HG03025 (cell line): ENCODE data around the gene PPP1R14C.

Experiments
- ATAC-seq: cut with Tn5 transposase; IDR thresholded peaks from one replicate; pipeline ENCODE4 v1.9.1; 2021; ENCODE audit warnings: mild to moderate bottlenecking, moderate library complexity; ENCODE audit not compliant: unreplicated experiment, low FRiP score

Gene PPP1R14C

DNA sequence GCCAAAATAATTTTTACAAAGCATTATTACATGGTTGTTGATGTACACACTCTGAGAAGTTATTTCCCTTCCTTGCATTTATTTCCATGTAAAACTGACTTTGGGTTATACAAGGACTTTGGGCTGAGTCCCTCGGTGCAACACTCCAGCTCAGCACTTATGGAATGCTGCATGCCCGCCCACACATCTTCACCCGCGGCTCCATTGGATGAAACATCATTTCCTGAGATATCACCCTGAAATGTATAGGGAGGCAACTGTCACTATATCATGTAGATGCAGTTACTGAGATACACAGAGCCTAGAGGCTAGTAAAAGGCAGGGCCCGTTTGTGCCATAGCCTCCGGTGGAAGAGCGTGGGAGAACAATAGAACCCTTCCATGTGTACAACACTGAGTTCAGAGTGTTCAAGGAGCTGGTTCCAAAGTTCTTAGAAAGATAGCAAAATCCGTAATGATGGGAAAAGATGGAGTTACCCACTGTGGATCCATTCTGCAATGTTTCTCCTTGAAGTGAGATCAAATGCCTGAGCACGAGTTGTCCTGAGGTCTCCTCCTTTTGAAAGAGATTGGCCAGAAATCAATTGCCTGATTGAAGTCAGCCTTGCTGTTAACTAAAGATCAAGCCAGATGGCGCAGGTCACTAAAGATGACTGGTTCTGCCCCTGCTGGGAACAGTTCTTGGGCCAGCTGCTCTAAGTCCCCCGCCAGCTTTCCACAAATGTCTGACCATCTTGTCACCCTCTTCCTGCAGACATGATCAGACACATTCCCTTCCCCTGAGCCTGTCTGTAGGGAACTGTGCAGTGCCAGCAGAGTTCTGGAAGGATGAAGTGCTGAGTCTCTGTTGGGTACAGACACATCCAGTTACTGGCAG lies 125.1 kb downstream of the PPP1R14C start:
- ATAC-seq = no peak

DNA sequence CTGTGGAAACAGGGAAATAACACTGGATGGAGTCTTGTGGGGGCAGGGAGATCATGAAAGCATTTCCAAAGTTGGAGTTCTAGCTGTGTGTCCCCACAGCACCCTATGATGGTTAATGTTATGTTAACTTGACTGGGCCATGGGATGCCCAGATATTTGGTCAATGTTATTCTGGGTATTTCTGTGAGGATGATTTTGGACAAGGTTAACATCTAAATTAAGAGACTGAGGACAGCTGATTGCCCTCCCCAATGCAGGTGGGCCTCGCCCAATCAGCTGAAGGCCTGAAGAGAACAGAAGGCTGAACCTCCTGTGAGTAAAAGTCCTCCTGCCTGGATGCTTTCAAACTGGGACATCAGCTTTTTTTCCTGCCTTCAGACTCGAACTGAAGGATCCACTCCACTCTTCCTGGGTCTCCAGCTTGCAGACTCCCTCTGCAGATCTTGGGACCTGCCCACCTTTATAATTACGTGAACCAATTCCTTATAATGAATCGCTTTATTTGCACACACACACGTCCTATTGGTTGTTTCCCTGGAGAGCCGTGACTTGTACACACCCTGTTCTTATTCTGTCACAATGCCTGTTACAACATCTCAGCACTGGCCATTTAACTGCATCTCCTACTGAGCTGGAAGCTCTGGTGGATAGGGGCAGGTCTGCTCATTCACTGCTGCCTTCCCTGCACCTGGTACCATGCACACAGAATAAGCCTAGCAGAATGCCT lies 126.4 kb downstream of the PPP1R14C start:
- no peak for ATAC-seq

DNA sequence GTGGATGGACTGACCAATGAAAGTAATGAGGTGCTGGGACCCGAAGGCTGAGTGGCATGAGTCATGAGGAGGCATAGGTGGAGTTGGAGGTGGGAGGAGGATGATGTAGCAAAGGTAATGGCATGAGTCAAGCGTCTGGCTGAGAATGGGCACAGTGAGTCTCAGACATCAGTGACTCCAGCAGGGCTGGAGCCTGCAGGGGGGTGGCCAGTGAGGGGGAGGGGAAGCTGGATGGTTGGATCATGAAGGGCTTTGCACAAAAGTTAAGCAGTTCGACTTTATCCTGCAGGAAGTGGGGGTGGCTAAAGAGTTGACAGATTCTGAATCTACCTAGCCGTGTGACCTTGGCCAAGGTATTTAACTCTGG lies 127.0 kb downstream of the PPP1R14C start:
- no peak for ATAC-seq

DNA sequence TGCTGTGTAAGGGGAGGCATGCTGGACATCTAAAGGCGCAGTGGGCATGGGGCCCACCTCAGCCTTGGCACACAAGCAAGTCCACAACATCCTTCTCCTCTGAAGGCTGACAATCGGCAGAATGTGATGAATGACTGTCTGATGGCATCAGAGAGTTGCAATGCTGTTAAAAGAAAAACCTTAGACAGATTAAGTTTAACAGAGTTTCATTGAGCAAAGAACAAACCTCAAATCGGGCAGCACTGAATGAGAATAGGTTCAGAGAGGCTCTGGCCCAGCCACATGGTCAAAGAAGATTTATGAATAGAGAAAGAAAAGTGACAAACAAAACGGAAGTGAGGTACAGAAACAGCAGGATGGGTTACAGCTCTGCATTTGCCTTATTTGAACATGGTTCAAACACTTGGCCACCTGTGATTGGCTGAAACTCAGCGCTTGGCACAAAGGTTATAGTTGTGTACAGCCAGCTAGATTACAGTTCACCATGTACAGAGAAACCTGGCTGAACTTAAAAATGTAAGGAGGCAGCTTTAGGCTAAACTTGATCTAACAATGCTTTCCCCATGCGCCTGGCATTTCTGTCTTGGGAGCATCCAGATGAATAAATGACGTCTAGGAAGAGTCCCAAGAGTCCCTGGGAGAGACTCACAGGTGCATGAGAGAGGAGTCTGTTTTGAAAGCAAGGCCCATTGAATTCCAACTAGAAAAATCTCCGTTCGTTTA lies 127.6 kb downstream of the PPP1R14C start:
- ATAC-seq = no peak

DNA sequence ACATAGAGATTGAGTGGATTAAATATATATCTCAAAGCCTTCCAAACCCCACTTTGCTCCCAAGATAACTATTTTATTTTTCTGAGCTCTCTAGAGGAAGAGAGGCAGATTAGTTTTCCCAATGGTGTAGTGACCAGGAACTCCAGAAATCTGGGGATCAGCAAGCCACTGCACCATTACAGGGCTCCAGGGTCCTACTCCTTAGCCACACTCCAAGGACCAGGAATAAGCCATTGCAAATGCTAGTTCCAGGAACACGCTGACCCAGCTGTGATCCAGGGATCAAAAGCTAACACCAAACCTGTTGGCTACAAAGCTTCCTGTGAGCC lies 128.3 kb downstream of the PPP1R14C start:
- ATAC-seq = no peak

DNA sequence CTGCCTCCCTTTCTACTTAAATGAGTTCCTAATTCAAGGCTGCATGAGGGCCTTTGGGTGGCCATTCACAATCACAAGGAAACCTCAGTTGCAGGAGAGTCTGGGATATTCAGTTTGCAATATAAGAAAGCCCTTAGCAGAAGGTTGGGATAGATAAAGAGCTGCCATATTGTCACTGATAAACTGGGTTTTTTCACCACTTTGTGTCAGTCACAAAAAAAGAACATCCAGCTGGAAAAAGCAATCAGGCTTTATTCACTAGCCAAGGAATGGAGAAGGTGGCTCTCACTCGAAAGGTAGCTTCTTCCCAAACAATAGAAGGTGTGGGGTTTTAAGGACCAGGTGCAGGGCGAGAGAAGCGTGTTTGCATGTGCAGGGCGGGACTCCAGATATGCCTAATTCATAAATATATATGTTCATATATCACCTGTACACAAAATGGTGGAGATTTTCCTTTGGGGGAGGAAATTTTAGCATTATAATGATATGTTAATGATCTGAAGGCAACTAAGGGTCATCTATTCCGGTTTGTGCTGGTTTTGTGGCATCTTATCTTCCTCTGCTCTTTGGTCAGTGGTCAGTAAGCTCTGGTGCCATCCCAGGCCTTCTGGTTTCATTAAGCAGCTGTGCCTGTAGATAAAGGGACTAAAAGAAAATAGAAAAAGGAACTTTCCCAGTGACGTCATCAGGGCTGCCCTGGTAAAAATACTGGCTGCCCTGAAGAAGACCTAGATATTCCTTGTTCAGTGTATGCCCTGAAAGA lies 128.8 kb downstream of the PPP1R14C start:
- no peak for ATAC-seq

DNA sequence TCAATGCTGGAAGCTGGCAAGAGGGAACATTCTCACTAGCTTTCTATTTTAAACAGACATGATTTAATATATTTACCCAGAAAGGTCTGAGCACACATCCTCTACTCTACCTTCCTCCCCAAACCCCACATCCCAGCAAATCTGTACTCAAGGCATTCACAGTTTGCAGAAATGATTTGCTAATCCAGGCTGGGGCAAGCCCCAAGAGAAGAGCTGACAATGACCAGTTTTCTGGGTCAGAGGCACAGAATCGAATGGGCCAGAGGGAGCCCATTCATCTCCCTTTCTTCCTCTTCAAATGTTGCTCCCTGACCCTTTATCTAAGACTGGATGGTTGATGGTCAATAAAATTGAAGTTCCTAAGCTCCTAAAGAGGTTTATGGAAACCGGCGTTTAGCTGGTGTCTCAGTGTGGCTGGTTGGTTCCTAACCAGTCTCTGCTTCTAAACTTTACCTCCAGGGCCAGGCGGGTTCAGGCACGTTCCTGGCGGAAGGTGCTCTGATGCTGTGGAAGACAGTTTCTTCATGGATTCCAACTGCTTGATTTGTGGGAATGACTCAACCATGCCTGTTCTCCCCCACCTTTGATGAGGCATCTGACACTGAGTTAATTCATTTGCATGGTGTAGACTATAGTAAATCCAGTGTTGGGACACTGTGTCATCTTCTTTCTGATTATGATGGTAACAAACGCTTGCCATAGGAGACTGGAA lies 129.6 kb downstream of the PPP1R14C start:
- ATAC-seq = no peak

DNA sequence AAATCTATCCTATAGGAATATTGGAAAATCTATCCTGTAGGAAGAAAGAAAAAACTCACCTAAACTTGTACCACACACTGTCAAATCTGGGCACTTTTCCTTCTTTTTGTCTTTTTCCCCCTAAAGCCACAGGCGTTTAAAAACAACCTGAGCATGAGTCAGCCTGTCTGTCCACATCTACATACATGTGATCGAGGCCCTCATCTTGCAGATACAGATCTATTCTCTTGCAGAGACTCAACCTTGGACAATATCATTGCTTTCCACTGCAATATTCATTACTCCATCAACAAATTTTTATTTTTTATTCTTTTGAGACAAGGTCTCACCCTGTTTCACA lies 130.1 kb downstream of the PPP1R14C start:
- no peak for ATAC-seq

DNA sequence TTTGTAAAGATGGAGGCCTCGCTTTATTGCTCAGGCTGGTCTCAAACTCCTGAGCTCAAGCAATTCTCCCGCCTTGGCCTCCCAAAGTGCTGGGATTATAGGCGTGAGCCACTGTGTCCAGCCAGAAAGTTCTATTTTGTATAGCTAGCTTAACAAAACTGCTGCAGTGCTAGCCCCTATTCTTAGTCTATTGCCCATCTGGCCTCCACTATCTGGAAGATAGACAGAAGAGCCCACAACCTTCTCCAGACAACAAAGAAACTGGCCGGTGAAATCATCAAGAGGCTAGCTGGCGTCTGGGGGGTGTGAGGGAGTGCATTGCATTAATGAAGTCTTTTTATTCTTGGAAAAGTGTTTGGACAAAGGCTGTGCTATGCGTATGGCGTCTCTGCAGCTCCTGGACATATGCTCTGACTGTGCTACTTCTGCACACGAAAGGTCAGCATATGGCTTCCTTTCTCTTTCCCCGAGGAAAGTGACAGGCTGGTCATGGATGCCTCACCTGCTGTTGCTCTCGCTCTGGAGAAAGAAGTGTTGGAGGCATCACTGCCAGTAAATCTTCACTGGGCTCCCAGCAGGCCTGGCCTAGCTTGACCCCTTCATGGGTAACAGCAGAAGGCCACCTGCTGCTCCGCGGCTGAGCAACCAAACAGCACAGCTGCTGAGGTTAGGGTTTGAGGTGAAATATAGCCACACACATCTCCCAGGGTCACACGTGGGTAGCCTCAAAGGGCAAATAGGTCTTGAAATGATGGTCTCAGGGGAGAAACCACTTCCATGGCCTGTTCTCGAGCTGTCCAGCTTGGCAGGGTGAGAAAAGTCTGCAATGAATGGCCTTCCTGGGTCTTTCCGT lies 130.8 kb downstream of the PPP1R14C start:
- no peak for ATAC-seq

DNA sequence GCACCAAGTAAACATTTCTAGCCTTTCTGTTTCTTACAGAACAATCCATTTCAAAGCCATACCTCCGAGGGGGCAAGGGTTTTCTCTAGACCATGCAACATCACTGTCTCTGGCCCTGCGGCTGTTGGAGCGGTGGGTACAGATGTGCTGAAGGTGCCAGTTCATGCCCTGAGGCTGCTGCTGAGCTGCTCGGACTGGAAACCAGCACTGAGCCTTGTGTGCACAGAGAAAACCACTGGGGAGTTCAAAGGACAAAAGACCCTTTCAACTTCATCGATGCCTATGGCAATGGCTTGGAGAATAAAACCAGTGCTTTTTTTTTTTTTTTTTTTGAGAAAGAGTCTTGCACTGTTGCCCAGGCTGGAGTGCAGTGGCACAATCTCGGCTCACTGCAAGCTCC lies 132.6 kb downstream of the PPP1R14C start:
- no peak for ATAC-seq

DNA sequence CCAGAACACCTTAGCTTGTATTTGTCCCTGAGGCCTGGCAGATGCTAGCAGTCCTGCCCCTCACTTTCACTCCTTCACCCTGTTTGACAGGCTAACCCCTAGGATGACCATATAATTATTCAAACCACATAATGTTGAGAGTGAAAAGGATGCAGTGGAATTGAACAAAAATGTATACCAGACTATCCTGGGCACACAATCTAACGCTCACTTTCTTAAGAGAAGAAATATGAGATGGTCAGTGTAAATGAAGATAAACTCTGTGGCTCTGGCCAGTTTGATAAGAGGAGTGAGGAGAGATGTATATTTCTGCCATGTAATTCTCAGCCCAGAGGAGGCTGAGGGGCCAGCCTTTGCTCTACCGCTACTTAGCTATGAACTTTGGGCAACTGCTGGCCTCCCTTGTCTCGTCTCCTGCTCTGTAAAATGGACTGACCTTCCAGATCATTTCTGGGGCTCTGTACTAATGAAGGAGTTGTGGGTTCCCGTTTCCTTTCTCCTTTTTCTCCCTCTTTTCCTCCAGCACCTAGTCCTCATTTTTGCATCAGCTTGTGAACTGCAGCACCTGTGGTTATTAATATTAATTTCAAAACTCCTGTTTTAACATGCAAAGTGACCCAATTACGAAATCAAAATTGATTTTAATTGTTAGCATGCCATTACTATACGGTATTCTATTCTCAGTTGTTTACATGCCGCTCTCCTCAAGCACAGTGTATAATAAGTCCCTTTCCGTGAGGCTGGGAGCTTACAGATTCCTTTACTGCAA lies 133.5 kb downstream of the PPP1R14C start:
- ATAC-seq = no peak

DNA sequence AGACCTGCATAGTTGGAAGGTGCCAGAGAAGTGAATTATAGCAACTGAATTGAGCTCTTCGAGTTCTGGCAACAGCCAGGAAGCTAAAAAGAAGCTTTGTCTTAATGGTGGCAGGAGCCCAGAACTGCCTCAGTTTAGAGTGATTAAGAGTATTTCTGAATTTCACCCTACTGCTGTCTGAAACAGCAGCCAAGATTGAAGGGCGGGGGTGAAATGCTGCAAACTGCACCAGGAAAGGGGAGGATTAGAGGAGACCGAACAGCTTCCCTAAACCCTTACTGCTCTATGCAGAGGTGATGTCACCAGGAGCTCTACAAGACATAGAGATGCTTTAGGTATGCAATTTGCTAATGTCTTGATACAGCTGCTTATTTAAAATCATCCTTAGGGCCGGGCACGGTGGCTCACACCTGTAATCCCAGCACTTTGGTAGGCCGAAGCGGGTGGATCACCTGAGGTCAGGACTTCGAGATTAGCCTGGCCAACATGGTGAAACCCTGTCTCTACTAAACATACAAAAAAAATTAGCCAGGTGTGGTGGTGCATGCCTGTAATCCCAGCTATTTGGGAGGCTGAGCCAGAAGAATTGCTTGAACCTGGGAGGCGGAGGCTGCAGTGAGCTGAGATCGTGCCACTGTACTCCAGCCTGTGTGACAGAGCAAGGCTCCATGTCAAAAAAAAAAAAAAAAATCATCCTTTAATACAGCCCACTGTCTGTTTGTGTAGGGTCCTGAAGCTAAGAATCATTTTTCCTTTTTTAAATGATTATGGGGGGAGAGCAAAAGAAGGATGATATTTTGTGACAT lies 134.3 kb downstream of the PPP1R14C start:
- ATAC-seq = no peak

DNA sequence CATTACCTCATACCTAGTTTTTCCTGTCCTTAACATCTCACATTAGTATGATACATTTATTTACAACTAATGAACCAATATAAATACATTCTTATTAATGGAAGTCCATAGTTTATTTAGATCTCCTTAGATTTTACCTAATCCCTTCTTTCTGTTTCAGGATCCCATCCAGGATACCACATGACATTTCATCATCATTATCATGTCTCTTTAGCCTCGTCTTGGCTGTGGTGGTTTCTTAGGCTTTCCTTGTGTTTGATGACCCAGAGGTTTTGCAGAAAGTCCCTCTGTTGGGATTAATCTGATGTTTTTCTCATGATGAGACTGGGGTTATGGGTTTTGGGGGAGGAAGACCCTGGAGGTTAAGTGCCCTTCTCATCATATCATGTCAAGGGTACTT lies 136.7 kb downstream of the PPP1R14C start:
- ATAC-seq = no peak

DNA sequence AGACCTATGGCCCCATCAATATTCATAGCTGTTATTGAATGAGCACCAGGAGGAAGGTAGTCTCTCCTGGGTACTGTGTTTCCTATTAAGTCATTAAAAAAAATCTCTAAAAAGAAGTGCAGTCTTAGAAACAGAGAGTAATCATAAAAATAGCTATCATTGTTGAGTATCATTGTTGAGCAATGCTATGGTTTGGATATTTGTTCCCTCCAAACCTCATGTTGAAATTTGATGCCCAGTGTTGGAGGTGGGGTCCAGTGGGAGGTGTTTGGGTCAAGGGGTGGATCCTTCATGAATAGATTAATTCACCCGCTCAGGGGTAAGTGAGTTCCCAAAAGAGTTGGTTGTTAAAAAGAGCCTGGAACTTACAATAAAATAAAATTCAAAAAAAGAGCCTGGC lies 137.9 kb downstream of the PPP1R14C start:
- ATAC-seq = no peak

DNA sequence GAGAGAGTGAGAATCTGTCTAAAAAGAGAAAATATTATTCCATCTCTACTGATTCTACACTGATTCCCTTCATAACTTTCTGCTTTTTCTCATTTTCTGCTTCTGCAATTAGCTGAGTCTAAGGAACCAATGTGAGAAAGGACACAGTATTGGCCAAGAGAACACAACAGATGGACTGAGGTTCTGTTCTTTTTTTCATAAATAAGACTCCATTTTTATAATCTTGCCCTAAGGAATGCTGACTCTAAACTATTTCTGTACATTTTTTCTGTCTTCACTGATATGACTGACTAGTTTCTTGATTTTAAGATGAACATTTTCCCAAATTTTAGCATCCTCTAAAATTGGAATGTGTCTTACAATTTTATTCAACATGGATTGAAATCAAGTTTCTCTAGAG lies 138.9 kb downstream of the PPP1R14C start:
- no peak for ATAC-seq

DNA sequence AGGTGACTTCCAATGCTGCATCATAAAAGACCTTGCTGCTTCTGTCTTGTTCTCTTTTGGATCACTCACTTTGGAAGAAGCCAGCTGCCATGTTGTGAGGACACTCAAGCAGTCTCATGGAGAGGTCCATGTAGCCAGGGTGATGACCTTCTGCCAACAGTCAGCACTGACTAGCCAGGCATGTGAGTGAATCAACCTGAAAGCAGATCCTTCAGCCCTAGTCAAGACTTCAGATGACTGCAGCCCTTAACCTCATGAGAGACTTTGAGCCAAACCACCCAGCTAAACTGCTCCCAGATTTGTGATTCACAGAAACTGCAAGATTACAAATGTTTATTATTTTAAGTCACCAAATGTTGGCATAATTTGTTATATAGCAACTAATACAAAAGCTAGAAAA lies 140.0 kb downstream of the PPP1R14C start:
- no peak for ATAC-seq

DNA sequence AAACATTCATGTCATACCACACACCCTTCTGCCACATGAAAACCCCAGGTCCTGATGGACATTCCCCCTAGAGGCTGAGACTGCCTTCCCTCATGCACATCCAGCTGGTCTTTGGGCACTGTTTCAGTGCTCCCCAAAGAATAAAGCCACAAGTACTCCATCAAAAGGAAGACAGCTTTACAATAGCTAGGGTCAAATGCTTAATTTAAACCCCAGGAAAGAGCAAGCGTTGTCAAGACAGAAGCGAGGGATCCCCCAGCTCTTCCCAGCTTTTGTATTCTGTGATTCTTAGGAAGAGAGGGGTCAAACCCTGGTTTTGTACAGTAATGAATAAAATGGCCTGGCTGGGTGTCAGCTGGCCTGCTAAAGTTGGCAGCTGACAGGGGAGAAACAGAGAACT lies 143.6 kb downstream of the PPP1R14C start:
- ATAC-seq = no peak

DNA sequence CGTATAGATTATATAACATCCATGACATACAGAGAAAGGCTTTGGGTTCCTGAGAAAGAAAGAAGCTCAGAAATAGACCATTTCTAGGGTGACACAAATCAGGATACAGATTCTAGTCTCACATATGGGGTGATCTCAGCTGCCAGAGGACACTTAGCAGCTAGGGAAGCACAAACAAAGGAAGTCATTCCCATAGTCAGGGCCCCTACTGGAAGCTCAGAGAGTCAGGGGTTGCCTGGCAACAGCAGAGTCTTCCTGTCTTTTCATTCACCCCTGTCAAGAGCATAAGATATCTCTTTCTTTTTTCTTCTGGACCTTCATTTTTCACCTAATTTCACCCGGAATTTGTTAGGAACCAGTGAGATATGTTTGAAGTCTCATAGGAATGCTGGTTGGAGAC lies 144.1 kb downstream of the PPP1R14C start:
- ATAC-seq = no peak
